Adrenal gland (tissue), 12 donors: Measurements from ENCODE around the gene METAP2. TPM values are rescaled to one million over a fixed set of nuclear protein-coding genes. Genes with fewer than 3 reads are reported as not detected.

Source experiments
- DNase-seq, 7 donors: peaks; one replicate each; pipeline ENCODE4 v3.0.0-alpha.2; 2019 to 2020
- H3K27ac ChIP-seq, 5 donors: fragments of 200-600 bp; sonication (generic) in 4 of 5; 1 replicate in 3 of 5; 2 replicates in 2 of 5; pipeline versions ENCODE4 v1.5.1 to v1.8.0; 2016 to 2020; ENCODE audit warnings: mild to moderate bottlenecking in 1 of 5
- H3K27me3 ChIP-seq: fragments of 200-600 bp; 2 replicates; pipeline ENCODE4 v1.8.0; 2021
- H3K36me3 ChIP-seq, 2 donors: fragments of 200-600 bp; replicated peaks in 1 of 2; 1 replicate in 1 of 2; 2 replicates in 1 of 2; pipeline versions ENCODE4 v1.5.1 to v1.8.0; 2018 to 2022
- H3K4me1 ChIP-seq, 2 donors: fragments of 200-600 bp; replicated peaks in 1 of 2; 1 replicate in 1 of 2; 2 replicates in 1 of 2; pipeline versions ENCODE4 v1.5.1 to v1.8.0; 2018 to 2021
- H3K4me3 ChIP-seq, 4 donors: fragments of 200-600 bp; sonication (generic) in 3 of 4; one replicate each; pipeline ENCODE4 v1.5.1; 2016 to 2018
- H3K9me3 ChIP-seq, 3 donors: fragments of 200-600 bp; sonication (generic) in 1 of 3; replicated peaks in 1 of 3; 1 replicate in 2 of 3; 2 replicates in 1 of 3; pipeline versions ENCODE4 v1.5.1 to v1.8.0; 2016 to 2021
- POLR2A ChIP-seq, 2 donors: fragments of 450-650 bp; IDR thresholded peaks; one replicate each; pipeline ENCODE4 v1.6.1; 2017; ENCODE audit warnings: antibody characterized with exemption in 2 of 2, mild to moderate bottlenecking in 2 of 2, moderate library complexity in 1 of 2
- WGBS, 4 donors: extraction: QIAGEN DNeasy Blood & Tissue Kit in 2 of 4; methylation state at CpG; one replicate each; pipeline versions ENCODE4 v1.1.5 to v1.1.7; 2013 to 2017; 5-methylcytosine and 5-hydroxymethylcytosine counted together
- intact Hi-C, 2 donors: fragments of 100-400 bp; cut with DNase I; formaldehyde crosslinking; loops; one replicate each; pipeline versions ENCODE4 v1.14.1 to v1.15.0; 2022 to 2023
- polyA plus RNA-seq, 3 donors: library from polyadenylated mRNA; stranded (reverse); fragments of 200-250 nt in 2 of 3; fragments of 350-450 nt in 1 of 3; fragmentation: Illumina TruSeq in 1 of 3; extraction: RNeasy Lipid Tissue Mini Kit (QIAGEN cat#74804) in 1 of 3; gene quantifications; one replicate each; pipeline ENCODE4 v1.2.3, GENCODE V29; 2013 to 2014
- total RNA-seq, 9 donors: library from RNA; depleted of rRNA in 4 of 9; stranded (reverse); fragments of >200 nt in 4 of 9; fragments of 120-200 nt in 1 of 9; fragmentation: NEBNext Ultra II Directional in 1 of 9; extraction: Animal tissue kit (Norgen Biotek cat#: 25700) in 1 of 9; gene quantifications; one replicate each; pipeline versions ENCODE4 v1.1.0 to v1.2.4, GENCODE V29; 2013 to 2023
- TF ChIP-seq, protein P1 (sequence below), 6 experiments: fragments of 450-650 bp in 4 of 6; fragments of 200-600 bp in 2 of 6; sonication (generic) in 1 of 6; IDR thresholded peaks; 1 replicate in 5 of 6; 2 replicates in 1 of 6; pipeline versions ENCODE4 v1.5.1 to v1.8.0; 2016 to 2021; ENCODE audit warnings: antibody characterized with exemption in 6 of 6, mild to moderate bottlenecking in 2 of 6, moderate library complexity in 1 of 6
- donor health status: healthy with polysubstance abuse.
- donor health status: Bipolar disorder and iron deficiency.
- donor health status: DM: yes; HTN: yes; CAD: no.
- donor health status: DM: no; HTN: no; CAD: no.
- donor health status: DM: no; HTN: no; CAD: no.
- donor health status: DM: yes; HTN: yes; CAD: no.

METAP2 gene
- total and polyA plus RNA-seq, 12 donors = 43.2 to 142 (median 68.9) TPM

DNA sequence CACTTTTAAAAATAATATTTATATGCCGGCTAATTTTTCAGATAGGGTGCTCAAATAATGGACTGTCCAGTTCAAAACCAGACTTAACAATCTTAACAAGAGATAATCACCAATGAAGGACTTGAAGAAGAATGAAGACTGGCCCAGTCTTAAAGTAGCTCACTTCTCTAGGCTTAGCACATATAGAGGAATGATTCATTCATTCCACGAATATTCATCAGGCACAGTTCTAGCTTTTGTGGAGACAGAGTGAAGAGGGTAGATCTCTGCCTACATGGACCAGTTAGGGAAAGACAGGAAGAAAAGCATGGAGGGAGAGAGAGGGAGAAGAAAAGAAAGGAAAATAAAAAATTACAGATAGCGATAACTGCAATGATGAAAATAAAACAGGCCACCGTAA lies 42.8 kb upstream of the METAP2 start:
- TF ChIP-seq, protein P1, sequence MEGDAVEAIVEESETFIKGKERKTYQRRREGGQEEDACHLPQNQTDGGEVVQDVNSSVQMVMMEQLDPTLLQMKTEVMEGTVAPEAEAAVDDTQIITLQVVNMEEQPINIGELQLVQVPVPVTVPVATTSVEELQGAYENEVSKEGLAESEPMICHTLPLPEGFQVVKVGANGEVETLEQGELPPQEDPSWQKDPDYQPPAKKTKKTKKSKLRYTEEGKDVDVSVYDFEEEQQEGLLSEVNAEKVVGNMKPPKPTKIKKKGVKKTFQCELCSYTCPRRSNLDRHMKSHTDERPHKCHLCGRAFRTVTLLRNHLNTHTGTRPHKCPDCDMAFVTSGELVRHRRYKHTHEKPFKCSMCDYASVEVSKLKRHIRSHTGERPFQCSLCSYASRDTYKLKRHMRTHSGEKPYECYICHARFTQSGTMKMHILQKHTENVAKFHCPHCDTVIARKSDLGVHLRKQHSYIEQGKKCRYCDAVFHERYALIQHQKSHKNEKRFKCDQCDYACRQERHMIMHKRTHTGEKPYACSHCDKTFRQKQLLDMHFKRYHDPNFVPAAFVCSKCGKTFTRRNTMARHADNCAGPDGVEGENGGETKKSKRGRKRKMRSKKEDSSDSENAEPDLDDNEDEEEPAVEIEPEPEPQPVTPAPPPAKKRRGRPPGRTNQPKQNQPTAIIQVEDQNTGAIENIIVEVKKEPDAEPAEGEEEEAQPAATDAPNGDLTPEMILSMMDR (IDR thresholded peaks at IDR 0.05) = no peak
- TF ChIP-seq POLR2A (IDR thresholded peaks at IDR 0.05) = no peak
- H3K9me3 ChIP-seq = no peaks in the 10 kb centered on the region
- no peaks in the 10 kb centered on the region for H3K36me3 ChIP-seq
- no peaks in the 10 kb centered on the region for H3K27me3 ChIP-seq
- H3K4me3 ChIP-seq = no peak overlapping the region
- no peak overlapping the region for H3K27ac ChIP-seq
- 92 to 95% (median 93%) methylated on average over 4 of the region's 4 CpGs for WGBS, 4 donors
- intact Hi-C loops = no loop called here
- H3K4me1 ChIP-seq = no peaks in the 10 kb centered on the region
- DNase-seq = no peak

DNA sequence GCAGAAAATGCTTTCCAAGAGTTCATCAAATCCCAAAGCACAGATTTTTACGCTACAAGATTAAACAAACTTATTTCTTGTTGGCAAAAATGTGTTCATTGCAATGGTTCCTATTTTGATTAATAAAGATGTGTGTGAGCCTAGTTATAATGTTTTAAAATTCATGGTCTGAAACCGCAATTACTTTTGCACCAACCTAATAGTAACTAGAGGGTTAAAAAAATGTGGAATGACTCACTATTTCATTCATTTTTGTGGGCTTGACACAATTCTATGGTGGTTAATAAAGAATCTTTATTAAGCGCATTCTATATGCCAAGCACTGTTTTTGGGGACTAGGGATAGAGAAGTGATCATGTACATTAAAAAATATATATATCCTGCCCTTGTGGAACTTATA lies 38.6 kb upstream of the METAP2 start:
- H3K4me3 ChIP-seq = no peak overlapping the region
- H3K27me3 ChIP-seq = no peaks in the 10 kb centered on the region
- no peaks in the 10 kb centered on the region for H3K9me3 ChIP-seq
- no peaks in the 10 kb centered on the region for H3K36me3 ChIP-seq
- no peaks in the 10 kb centered on the region for H3K4me1 ChIP-seq
- DNase-seq = no peak
- TF ChIP-seq POLR2A (IDR thresholded peaks at IDR 0.05) = no peak
- TF ChIP-seq, protein P1 (IDR thresholded peaks at IDR 0.05) = no peak
- no peak overlapping the region for H3K27ac ChIP-seq
- WGBS, 4 donors = 74 to 95% (median 92%) methylated on average over 3 of the region's 3 CpGs
- intact Hi-C loops = no loop called here

DNA sequence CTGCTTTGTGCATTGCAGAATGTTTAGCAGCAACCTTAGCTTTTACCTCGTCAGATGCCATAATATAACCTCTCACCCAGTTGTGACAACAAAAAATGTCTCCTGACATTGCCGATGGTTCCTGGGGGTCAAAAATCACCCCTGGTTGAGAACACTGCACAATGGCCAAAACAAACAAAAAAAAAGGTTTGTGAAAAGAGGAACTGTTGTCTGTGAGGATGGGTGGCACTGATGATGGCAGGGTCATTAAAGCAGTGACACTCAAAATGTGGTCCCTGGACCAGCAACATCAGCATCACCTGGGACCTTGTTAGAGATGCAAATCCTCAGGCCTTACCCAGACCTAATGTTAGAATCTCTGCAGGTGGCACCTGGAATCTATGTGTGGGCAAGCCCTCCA lies 36.4 kb upstream of the METAP2 start:
- H3K36me3 ChIP-seq = no peaks in the 10 kb centered on the region
- DNase-seq = no peak
- no peak overlapping the region for H3K4me3 ChIP-seq
- no peaks in the 10 kb centered on the region for H3K27me3 ChIP-seq
- intact Hi-C loops = no loop called here
- WGBS, 4 donors = 53 to 82% (median 62%) methylated on average over 2 of the region's 2 CpGs
- H3K27ac ChIP-seq = no peak overlapping the region
- no peaks in the 10 kb centered on the region for H3K9me3 ChIP-seq
- no peaks in the 10 kb centered on the region for H3K4me1 ChIP-seq
- TF ChIP-seq, protein P1 (IDR thresholded peaks at IDR 0.05) = no peak
- TF ChIP-seq POLR2A (IDR thresholded peaks at IDR 0.05) = no peak

DNA sequence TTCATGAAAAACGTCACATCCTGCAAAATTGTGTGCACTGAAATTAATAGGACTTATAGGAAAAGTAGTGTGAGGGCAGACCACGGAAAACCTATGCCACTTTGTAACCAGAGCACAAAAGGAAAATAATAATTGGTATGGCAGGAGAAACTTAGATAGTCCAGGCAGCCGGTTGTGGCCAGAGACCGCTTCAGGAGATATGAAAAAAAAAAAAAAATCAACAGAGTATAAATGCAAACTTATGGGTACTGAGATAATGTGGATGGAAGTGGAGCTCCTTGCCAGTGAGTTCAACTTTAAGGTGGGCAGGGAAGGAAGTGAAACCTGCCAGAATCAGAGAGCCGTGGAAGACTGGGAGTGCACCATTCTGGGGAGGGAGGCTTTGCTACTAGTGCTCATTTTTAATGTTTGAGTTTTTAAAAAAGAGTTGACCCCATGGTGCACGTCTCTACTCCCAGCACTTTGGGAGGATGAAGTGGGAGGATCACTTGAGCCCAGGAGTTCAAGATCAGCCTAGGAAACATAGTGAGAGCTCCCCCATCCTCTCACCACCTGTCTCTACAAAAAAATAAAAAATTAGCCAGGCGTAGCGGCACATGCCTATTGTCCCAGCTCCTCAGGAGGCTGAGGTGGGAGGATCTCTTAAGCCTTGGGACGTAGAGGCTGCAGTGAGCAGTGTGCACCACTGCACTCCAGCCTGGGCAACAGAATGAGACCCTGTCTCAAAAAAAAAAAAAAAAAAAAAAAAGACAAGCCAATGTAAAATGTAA lies 34.3 kb upstream of the METAP2 start:
- no peak overlapping the region for H3K4me3 ChIP-seq
- intact Hi-C loops = no loop called here
- no peak for TF ChIP-seq POLR2A (IDR thresholded peaks at IDR 0.05)
- TF ChIP-seq, protein P1 (IDR thresholded peaks at IDR 0.05) = no peak
- no peaks in the 10 kb centered on the region for H3K9me3 ChIP-seq
- no peak for DNase-seq
- no peaks in the 10 kb centered on the region for H3K36me3 ChIP-seq
- H3K27me3 ChIP-seq = no peaks in the 10 kb centered on the region
- no peaks in the 10 kb centered on the region for H3K4me1 ChIP-seq
- 77 to 80% (median 79%) methylated on average over 9 of the region's 9 CpGs for WGBS, 4 donors
- H3K27ac ChIP-seq = no peak overlapping the region
